Vagina (tissue), 2 donors: ENCODE data around the gene ATP1A4. TPM values are rescaled to one million over a fixed set of nuclear protein-coding genes. Genes with fewer than 3 reads are reported as not detected.

Experiments
- DNase-seq, 2 donors: peaks; one replicate each; pipeline ENCODE4 v3.0.0-alpha.2; 2017; ENCODE audit errors: extremely low spot score in 2 of 2
- H3K27ac ChIP-seq: fragments of 200-600 bp; sonication (generic); one replicate; pipeline ENCODE4 v1.5.1; 2019
- H3K27me3 ChIP-seq: fragments of 200-600 bp; sonication (generic); one replicate; pipeline ENCODE4 v1.5.1; 2019
- H3K36me3 ChIP-seq, 2 donors: fragments of 200-600 bp; sonication (generic); one replicate each; pipeline ENCODE4 v1.5.1; 2017 to 2019
- H3K4me1 ChIP-seq: fragments of 200-600 bp; sonication (generic); one replicate; pipeline ENCODE4 v1.5.1; 2019
- H3K4me3 ChIP-seq, 2 donors: fragments of 200-600 bp; sonication (generic); 1 replicate in 1 of 2; 2 replicates in 1 of 2; pipeline ENCODE4 v1.5.1; 2016 to 2019
- H3K9me3 ChIP-seq: fragments of 200-600 bp; sonication (generic); one replicate; pipeline ENCODE4 v1.5.1; 2019
- CTCF ChIP-seq, 3 experiments: fragments of 450-650 bp in 2 of 3; fragments of 200-600 bp in 1 of 3; sonication (generic) in 1 of 3; IDR thresholded peaks; one replicate each; pipeline ENCODE4 v1.5.1; 2017 to 2019; ENCODE audit warnings: antibody characterized with exemption in 3 of 3, mild to moderate bottlenecking in 2 of 3, moderate library complexity in 2 of 3
- POLR2A ChIP-seq, 2 donors: fragments of 450-650 bp; IDR thresholded peaks; one replicate each; pipeline ENCODE4 v1.6.1; 2017; ENCODE audit warnings: antibody characterized with exemption in 2 of 2, mild to moderate bottlenecking in 2 of 2, moderate library complexity in 2 of 2
- POLR2AphosphoS5 ChIP-seq, 2 donors: sonication (generic); formaldehyde crosslinking; IDR thresholded peaks; one replicate each; pipeline ENCODE4 v1.9.0; 2017; ENCODE audit warnings: antibody characterized with exemption in 2 of 2, mild to moderate bottlenecking in 2 of 2, low read depth in 1 of 2; ENCODE audit not compliant: insufficient read depth in 1 of 2
- intact Hi-C: fragments of 100-400 bp; cut with DNase I; formaldehyde crosslinking; loops from one replicate; pipeline ENCODE4 v1.15.1; 2023
- total RNA-seq: library from RNA; depleted of rRNA; stranded (reverse); fragments of >200 nt; gene quantifications from one replicate; pipeline ENCODE4 v1.2.3, GENCODE V29; 2016

The ATP1A4 gene
- total RNA-seq, 1 donor from 2014 or later: not detected

DNA sequence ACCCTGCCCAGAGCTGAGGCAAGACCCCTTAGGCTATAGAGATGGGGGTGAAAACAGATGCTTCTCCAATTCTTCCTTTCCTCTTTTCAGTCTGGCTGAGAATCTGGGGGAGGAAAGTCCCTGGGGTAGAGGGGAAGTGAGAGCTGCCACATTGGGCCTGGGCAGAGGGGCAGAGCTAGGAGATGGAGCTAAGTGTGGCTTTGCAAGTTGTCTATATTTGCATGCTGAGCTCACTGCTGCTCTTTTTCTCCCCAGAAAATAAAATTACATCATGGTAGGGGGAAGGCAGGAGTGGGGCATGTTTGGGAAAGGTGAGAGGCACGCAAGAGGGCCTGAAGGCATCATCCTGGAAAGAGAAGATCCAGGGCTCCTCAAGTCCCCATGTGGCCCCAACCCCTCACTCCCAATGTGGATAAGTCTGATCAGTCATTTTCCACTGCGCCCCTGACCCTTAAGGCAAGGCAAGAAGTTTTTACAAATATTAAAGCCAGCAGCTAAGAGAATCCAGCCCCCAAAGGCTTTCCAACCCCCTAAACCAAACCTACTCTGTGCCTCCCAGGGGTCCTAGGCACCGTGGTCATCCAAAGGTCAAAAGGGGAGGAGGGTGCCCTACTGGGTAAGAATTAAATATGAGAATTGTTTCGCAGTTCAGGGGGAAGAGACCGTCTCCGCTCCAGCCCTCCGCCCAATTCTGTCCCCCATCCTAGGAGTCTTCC, 53.3 kb downstream of the ATP1A4 start:
- peak overlapping the region; percentile 95 to 98 for H3K4me3 ChIP-seq
- no peaks in the 10 kb centered on the region for H3K27me3 ChIP-seq
- H3K27ac ChIP-seq: peak overlapping the region; percentile 96
- DNase-seq: no peak
- peaks cover 48% of the 10 kb centered on the region for H3K4me1 ChIP-seq
- intact Hi-C loops: loop anchor here (5.0 to 10.0 kb wide), 2 partner anchors 50 to 97 kb away; no protein-coding TSS in a partner anchor
- H3K36me3 ChIP-seq: peaks cover 0 to 4% of the 10 kb centered on the region in 2 donors
- TF ChIP-seq POLR2AphosphoS5 (IDR thresholded peaks at IDR 0.05; ENCODE audit: insufficient read depth in 1 of 2, low read depth in 1 of 2) (no peak), CTCF (IDR thresholded peaks at IDR 0.05) (no peak), POLR2A (IDR thresholded peaks at IDR 0.05) (no peak)
- H3K9me3 ChIP-seq: no peaks in the 10 kb centered on the region

DNA sequence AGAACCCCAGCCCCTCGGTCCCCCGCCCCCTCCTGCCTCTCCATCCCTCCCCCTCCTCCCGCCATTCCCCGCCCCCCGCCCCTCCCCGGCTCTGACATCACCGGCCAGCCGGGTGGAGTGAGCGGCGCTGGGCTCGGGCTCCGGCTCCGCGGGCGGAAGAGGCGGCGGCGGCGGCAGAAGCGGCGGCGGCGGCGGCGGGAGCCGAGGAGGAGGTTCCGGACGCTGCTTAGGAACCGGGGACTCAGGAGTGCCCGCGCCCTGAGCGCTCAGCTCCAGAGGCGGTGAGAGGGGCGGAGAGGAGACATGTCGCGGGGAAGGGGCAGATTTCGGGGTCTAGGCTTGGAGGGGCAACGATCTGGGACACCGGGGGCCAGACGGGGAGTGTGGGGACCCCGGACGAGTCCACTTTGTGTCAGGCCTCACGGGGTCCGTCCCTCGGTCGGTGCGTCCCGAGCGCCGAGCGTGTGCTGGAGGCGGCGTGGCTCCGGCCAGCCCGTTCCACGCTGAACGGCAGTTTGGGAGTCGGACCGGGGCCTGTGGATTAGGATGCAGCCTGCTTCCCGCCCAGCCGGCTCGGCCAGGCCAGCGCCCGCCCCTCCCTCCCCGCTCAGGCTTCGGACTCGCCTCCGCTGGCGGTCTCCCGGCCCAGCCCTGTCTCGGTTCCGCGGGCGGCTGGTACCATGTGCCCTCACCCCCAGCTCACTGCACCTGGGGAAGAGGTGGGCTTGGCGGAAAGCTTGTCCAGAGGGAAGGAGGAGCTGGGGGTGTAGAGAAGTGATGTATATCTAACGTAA, 54.0 kb downstream of the ATP1A4 start, which contains the start of gene PEA15:
Gene PEA15 (plus strand): TSS at position 143 of the 794 bp plus-strand sequence. CDS start 6,161 bp downstream, outside the sequence.
- Histone ChIP-seq H3K4me3 (peak within 1 kb of the TSS; percentile 95 to 98), H3K9me3 (no peaks in the 10 kb centered on the region), H3K36me3 (peaks cover 0 to 4% of the 10 kb centered on the region in 2 donors), H3K4me1 (peaks cover 56% of the 10 kb centered on the region), H3K27me3 (no peaks in the 10 kb centered on the region), H3K27ac (peak within 1 kb of the TSS; percentile 96)
- peak in 1 of 2 donors; percentile 90 for TF ChIP-seq POLR2A (IDR thresholded peaks at IDR 0.05)
- TF ChIP-seq POLR2AphosphoS5 (IDR thresholded peaks at IDR 0.05; ENCODE audit: insufficient read depth in 1 of 2, low read depth in 1 of 2): peak in 1 of 2 donors; percentile 74
- TF ChIP-seq CTCF (IDR thresholded peaks at IDR 0.05): no peak
- intact Hi-C loops: loop anchor here (5.0 to 10.0 kb wide), 2 partner anchors 49 to 98 kb away; no protein-coding TSS in a partner anchor
- no peak for DNase-seq

DNA sequence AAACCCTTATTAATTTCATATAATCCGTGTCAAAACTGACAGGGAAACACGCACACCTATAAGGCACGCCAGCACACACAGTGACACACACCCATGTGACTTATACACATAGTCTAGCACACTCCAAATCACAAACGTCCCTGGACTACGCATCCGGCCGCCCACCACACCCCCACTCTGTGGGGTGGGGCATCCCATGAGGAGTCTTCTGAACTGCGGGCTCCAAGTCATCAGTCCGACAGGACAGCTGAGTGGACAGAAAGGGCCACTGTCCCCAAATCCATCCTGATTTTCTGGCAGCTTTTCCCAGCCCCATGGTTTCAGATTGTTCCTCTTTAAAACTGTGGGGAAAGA, 54.6 kb downstream of the ATP1A4 start:
- no peak for DNase-seq
- intact Hi-C loops: loop anchor here (5.0 to 10.0 kb wide), 2 partner anchors 49 to 99 kb away; no protein-coding TSS in a partner anchor
- Histone ChIP-seq H3K4me1 (peaks cover 62% of the 10 kb centered on the region), H3K9me3 (no peaks in the 10 kb centered on the region), H3K4me3 (peak overlapping the region; percentile 95 to 98), H3K36me3 (peaks cover 0 to 4% of the 10 kb centered on the region in 2 donors), H3K27me3 (no peaks in the 10 kb centered on the region), H3K27ac (peak overlapping the region; percentile 96)
- peak in 1 of 2 donors; percentile 7 for TF ChIP-seq POLR2AphosphoS5 (IDR thresholded peaks at IDR 0.05; ENCODE audit: insufficient read depth in 1 of 2, low read depth in 1 of 2)
- no peak for TF ChIP-seq CTCF (IDR thresholded peaks at IDR 0.05)

DNA sequence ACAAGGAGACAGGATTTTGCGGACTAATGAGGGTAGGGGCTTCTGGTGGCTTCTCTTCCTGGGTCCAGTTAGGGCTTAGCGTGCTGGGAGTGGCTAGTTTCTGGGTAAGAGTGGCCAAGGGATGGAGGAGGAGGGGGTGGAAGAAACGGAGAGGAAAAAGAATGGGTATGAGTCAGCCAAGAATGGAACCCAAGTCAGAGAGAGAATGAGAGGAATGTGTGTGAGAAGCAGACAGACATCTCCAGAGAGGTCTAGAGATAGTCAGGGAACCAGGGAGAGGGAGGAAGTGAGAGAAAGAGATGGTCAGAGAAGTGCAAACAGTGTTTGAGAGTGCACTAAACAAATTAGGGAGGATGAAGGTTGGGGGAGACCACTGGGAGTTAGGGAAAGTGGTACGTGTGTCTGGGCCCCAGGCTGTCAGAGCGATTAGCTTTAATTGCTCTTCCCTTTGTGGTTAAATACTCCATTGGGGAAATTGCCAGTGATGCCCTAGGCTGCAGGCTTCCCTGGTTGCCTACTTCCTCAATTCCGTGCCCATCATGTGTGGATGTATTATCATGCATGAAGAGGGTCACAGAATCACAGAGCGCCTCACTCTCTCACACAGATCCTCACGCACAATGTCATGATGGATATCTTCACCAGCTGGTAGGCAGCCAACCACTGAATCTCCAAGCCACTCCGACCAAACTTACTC, 55.2 kb downstream of the ATP1A4 start:
- DNase-seq: no peak
- Histone ChIP-seq H3K4me1 (peaks cover 63% of the 10 kb centered on the region), H3K4me3 (peak overlapping the region; percentile 95 to 98)

More for the DNA sequence above, 55.2 kb downstream of the ATP1A4 start:
- TF ChIP-seq CTCF (IDR thresholded peaks at IDR 0.05): no peak
- no peak for TF ChIP-seq POLR2A (IDR thresholded peaks at IDR 0.05)
- no peak for TF ChIP-seq POLR2AphosphoS5 (IDR thresholded peaks at IDR 0.05; ENCODE audit: insufficient read depth in 1 of 2, low read depth in 1 of 2)
- peaks cover 0 to 7% of the 10 kb centered on the region in 2 donors for H3K36me3 ChIP-seq
- H3K27me3 ChIP-seq: no peaks in the 10 kb centered on the region
- peak overlapping the region; percentile 96 for H3K27ac ChIP-seq
- no peaks in the 10 kb centered on the region for H3K9me3 ChIP-seq
- intact Hi-C loops: loop anchor here (5.0 to 10.0 kb wide), 2 partner anchors 48 to 99 kb away; no protein-coding TSS in a partner anchor
